Gastrocnemius medialis (tissue), 4 donors: ENCODE results near the gene CCL28.

ENCODE experiments used
- CTCF ChIP-seq, 5 experiments: fragments of 450-650 bp in 3 of 5; fragments of 200-600 bp in 2 of 5; sonication (generic) in 2 of 5; IDR thresholded peaks in 4 of 5; conservative IDR thresholded peaks in 1 of 5; 1 replicate in 4 of 5; 2 replicates in 1 of 5; pipeline ENCODE4 v1.5.1; 2016 to 2019; ENCODE audit warnings: antibody characterized with exemption in 5 of 5, mild to moderate bottlenecking in 3 of 5, moderate library complexity in 3 of 5
- POLR2A ChIP-seq, 2 donors: fragments of 450-650 bp; IDR thresholded peaks; one replicate each; pipeline ENCODE4 v1.6.1; 2017; ENCODE audit warnings: antibody characterized with exemption in 2 of 2, mild to moderate bottlenecking in 2 of 2, moderate library complexity in 2 of 2

- TF ChIP-seq CTCF (IDR thresholded peaks at IDR 0.05 in 4 of 5, conservative IDR thresholded peaks at IDR 0.05 in 1 of 5) (no peak), POLR2A (IDR thresholded peaks at IDR 0.05) (no peak)
Observed at GRCh38 chr5:43352915-43353314, 59.3 kb downstream of the CCL28 start.
